PC-9 (cell line): ENCODE results near the gene GIGYF2. TPM values are rescaled to one million over a fixed set of nuclear protein-coding genes. Genes with fewer than 3 reads are reported as not detected.

Experiments
- BruUV-seq: library from RNA; stranded (reverse); fragments of 400-500 nt; replicated peaks from 2 replicates; lab custom pipeline; 2021; lab: Mats Ljungman, UMichigan
- CTCF ChIA-PET: fragments of 300-600 bp; sonication (Branson Sonifier 250); formaldehyde crosslinking; loops from one replicate; lab custom pipeline; 2022; ENCODE audit warnings: antibody characterized with exemption; lab: Charles Lee
- POLR2A ChIA-PET: fragments of 300-600 bp; sonication (Branson Sonifier 250); formaldehyde crosslinking; loops from one replicate; lab custom pipeline; 2022; ENCODE audit warnings: antibody characterized with exemption; ENCODE audit not compliant: unreplicated experiment; lab: Charles Lee
- DNase-seq, 2 experiments: peaks; one replicate each; pipeline versions ENCODE4 v3.0.0 to v3.0.0-alpha.2; 2015 to 2022; ENCODE audit warnings: mixed read lengths in 1 of 2
- H2AFZ ChIP-seq: fragments of 200-600 bp; sonication (generic); 2 replicates; pipeline ENCODE4 v1.8.1; 2017; ENCODE audit warnings: antibody characterized with exemption
- H3F3A ChIP-seq: fragments of 200-600 bp; sonication (generic); 2 replicates; pipeline ENCODE4 v1.8.1; 2017; ENCODE audit warnings: antibody characterized with exemption, mild to moderate bottlenecking, low read depth; ENCODE audit not compliant: insufficient read depth
- H3K27ac ChIP-seq: fragments of 200-600 bp; sonication (generic); 2 replicates; pipeline ENCODE4 v1.6.1; 2016; ENCODE audit warnings: mixed run types
- H3K27me3 ChIP-seq: fragments of 200-600 bp; sonication (generic); 2 replicates; pipeline ENCODE4 v1.6.1; 2016; ENCODE audit warnings: low read depth, mixed run types; ENCODE audit not compliant: insufficient read depth
- H3K36me3 ChIP-seq: fragments of 200-600 bp; sonication (generic); 2 replicates; pipeline ENCODE4 v1.6.1; 2016; ENCODE audit warnings: low read depth, mixed run types
- H3K4me1 ChIP-seq: fragments of 200-600 bp; sonication (generic); replicated peaks from 2 replicates; pipeline ENCODE4 v1.6.1; 2016; ENCODE audit warnings: mixed run types; ENCODE audit not compliant: insufficient read depth
- H3K4me2 ChIP-seq: fragments of 200-600 bp; sonication (generic); 2 replicates; pipeline ENCODE4 v1.6.1; 2017; ENCODE audit warnings: mixed run types
- H3K4me3 ChIP-seq: fragments of 200-600 bp; sonication (generic); 2 replicates; pipeline ENCODE4 v1.6.1; 2016; ENCODE audit warnings: mixed run types
- H3K79me2 ChIP-seq: fragments of 200-600 bp; sonication (generic); 2 replicates; pipeline ENCODE4 v1.6.1; 2017; ENCODE audit warnings: low read depth, mixed run types
- H3K9me2 ChIP-seq: fragments of 200-600 bp; sonication (generic); 2 replicates; pipeline ENCODE4 v1.8.1; 2017; ENCODE audit warnings: mild to moderate bottlenecking; ENCODE audit not compliant: insufficient read depth
- H3K9me3 ChIP-seq: fragments of 200-600 bp; sonication (generic); 2 replicates; pipeline ENCODE4 v1.8.1; 2016; ENCODE audit warnings: low read depth; ENCODE audit not compliant: insufficient read depth
- H4K20me1 ChIP-seq: fragments of 200-600 bp; sonication (generic); 2 replicates; pipeline ENCODE4 v1.8.1; 2017; ENCODE audit not compliant: insufficient read depth
- CTCF ChIP-seq: fragments of 200-600 bp; sonication (generic); conservative IDR thresholded peaks from 2 replicates; pipeline ENCODE4 v1.6.1; 2017; ENCODE audit warnings: mixed run types, antibody characterized with exemption, mild to moderate bottlenecking, moderate library complexity
- EZH2 ChIP-seq: fragments of 200-600 bp; sonication (generic); IDR thresholded peaks from 2 replicates; pipeline ENCODE4 v1.8.0; 2017; ENCODE audit warnings: antibody characterized with exemption, low read depth
- intact Hi-C: fragments of 100-400 bp; cut with micrococcal nuclease; formaldehyde crosslinking; loops from one replicate; pipeline ENCODE4 v1.10.0; 2022; ENCODE audit not compliant: unreplicated experiment
- total RNA-seq: library from RNA; stranded (reverse); gene quantifications from 2 replicates; pipeline ENCODE4 v1.2.3, GENCODE V29; 2021

Gene GIGYF2
- total RNA-seq, 1 experiment from 2014 or later, result 86.4 TPM

DNA sequence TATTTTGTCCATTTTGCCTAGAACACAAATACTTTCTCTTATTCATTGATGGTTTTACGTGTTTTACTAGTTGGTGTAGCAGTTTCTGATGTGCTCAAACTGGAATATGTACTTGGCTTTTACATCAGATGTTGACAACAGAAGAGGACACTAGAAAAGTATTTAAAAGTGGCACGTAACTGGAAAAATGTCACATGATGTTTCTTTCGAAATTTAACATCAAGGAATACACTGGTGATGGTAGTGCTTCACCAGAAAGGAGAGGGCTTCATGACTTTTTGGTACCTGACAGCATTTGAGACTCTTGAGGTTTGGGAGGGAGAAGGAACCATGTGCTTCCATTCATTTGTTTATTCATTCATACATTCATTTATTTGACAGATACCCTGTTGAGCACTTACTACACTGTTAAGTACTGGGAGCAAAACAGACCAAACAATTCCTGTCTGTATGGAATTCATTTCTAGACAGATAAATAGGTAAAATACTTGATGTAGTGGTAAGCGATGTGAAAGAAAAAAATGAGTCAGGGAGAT is 1.5 kb downstream of the GIGYF2 start:
- H2AFZ ChIP-seq, result no peak overlapping the region
- H3K9me2 ChIP-seq, result no peaks in the 10 kb centered on the region
- H3K4me1 ChIP-seq, result peaks cover 33% of the 10 kb centered on the region
- H3K27me3 ChIP-seq, result no peaks in the 10 kb centered on the region
- H3K9me3 ChIP-seq, result no peaks in the 10 kb centered on the region
- peaks cover 5% of the 10 kb centered on the region; the same call in 1 of the 2 replicates for H3F3A ChIP-seq
- H4K20me1 ChIP-seq, result peaks cover 39% of the 10 kb centered on the region; the same call in 1 of the 2 replicates
- ChIA-PET CTCF (no interaction called here), POLR2A (interaction anchor here (0.7 kb wide), 1 partner anchor 65 kb away, joined by 4 read pairs; no protein-coding TSS in a partner anchor)
- TF ChIP-seq EZH2 (no peak), CTCF (no peak)
- TSS peak; percentile 50 for BruUV-seq
- H3K27ac ChIP-seq, result peak overlapping the region; percentile 79; the same call in 1 of the 2 replicates
- peak overlapping the region; percentile 88 for H3K4me3 ChIP-seq
- intact Hi-C loops, result no loop called here
- peak in 1 of 2 experiments; percentile 32 for DNase-seq
- H3K36me3 ChIP-seq, result 0 out of 2 replicates have a peak, but pooled peaks cover 7% of the 10 kb centered on the region
- H3K79me2 ChIP-seq, result peaks cover 63% of the 10 kb centered on the region
- peak overlapping the region; percentile 92 for H3K4me2 ChIP-seq

DNA sequence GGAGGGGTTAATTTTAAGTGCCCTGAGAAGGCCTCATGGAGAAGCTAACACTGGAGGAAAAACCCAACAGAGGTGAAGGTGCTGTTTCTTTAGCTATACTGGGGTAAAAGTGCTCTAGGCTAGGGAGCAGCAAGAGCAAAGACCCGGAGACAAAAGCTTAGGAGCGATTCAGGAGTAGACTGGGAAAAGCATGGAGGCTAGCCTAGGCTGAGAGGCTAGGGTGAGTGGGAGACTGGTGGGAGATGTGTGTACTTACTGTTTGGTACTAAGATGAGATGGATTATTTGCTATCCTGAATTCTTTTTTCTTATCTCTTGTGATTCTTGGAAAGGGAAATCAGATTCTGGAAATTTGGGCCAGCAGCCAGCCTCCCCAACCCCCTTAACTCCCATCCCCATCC is 2.0 kb downstream of the GIGYF2 start:
- peaks cover 43% of the 10 kb centered on the region for H4K20me1 ChIP-seq
- ChIA-PET CTCF (no interaction called here), POLR2A (no interaction called here)
- no TSS peak for BruUV-seq
- H3K27me3 ChIP-seq, result no peaks in the 10 kb centered on the region
- no peak for TF ChIP-seq CTCF
- no peak for TF ChIP-seq EZH2
- 0 out of 2 replicates have a peak, but pooled peaks cover 8% of the 10 kb centered on the region for H3K36me3 ChIP-seq
- no peak overlapping the region for H3K27ac ChIP-seq
- H3K4me2 ChIP-seq, result peak overlapping the region; percentile 92
- DNase-seq, result no peak
- intact Hi-C loops, result no loop called here
- H3F3A ChIP-seq, result peaks cover 5% of the 10 kb centered on the region; the same call in 1 of the 2 replicates
- H3K79me2 ChIP-seq, result peaks cover 68% of the 10 kb centered on the region
- peak overlapping the region; percentile 88; the same call in 1 of the 2 replicates for H3K4me3 ChIP-seq
- H3K4me1 ChIP-seq, result peaks cover 33% of the 10 kb centered on the region
- no peaks in the 10 kb centered on the region for H3K9me3 ChIP-seq
- H3K9me2 ChIP-seq, result no peaks in the 10 kb centered on the region
- no peak overlapping the region for H2AFZ ChIP-seq

- no peak overlapping the region for H2AFZ ChIP-seq
- H3K4me2 ChIP-seq, result peak overlapping the region; percentile 92
- ChIA-PET POLR2A (interaction anchor here (0.6 kb wide), 2 partner anchors 51 to 1419 kb away, joined by 3 read pairs; no protein-coding TSS in a partner anchor), CTCF (interaction anchor here (0.7 kb wide), 1 partner anchor 148 kb away, joined by 9 read pairs; no protein-coding TSS in a partner anchor)
- peaks cover 49% of the 10 kb centered on the region for H4K20me1 ChIP-seq
- peaks cover 77% of the 10 kb centered on the region for H3K79me2 ChIP-seq
- no TSS peak for BruUV-seq
- TF ChIP-seq CTCF (no peak), EZH2 (no peak)
- intact Hi-C loops, result no loop called here
- H3K9me3 ChIP-seq, result no peaks in the 10 kb centered on the region
- peak in 1 of 2 experiments; percentile 21 for DNase-seq
- no peak overlapping the region for H3K27ac ChIP-seq
- H3K4me3 ChIP-seq, result no peak overlapping the region
- H3F3A ChIP-seq, result peaks cover 5% of the 10 kb centered on the region; the same call in 1 of the 2 replicates
- no peaks in the 10 kb centered on the region for H3K9me2 ChIP-seq
- H3K27me3 ChIP-seq, result no peaks in the 10 kb centered on the region
- 0 out of 2 replicates have a peak, but pooled peaks cover 13% of the 10 kb centered on the region for H3K36me3 ChIP-seq
- H3K4me1 ChIP-seq, result peaks cover 33% of the 10 kb centered on the region
Observed at GRCh38 chr2:232700154-232700553, 3.0 kb downstream of the GIGYF2 start.
